Measurements from ENCODE around the gene FIGNL1. TPM values are rescaled to one million over a fixed set of nuclear protein-coding genes. Genes with fewer than 3 reads are reported as not detected.

The FIGNL1 gene
- total RNA-seq, 2 experiments from 2014 or later: 10.4 to 11.5 TPM

DNA sequence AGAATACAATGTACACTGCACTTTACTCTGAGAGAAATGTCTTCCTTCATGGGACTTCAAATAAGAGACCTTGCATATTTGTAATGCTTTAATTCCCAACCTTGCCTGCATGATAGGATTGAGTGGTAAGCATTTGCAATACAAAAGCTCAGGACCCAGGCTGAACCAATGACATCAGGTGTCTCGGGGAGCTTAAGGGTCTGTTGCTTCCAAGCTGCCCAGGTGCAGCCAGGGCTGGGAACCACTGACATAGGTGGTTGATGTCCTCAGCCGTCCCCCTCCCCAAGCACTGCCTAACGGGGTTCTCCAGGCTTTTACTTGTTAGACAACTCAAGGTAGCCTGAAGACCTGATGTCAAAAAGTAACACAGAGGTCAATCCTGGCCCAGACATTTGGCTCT is 29.1 kb downstream of the FIGNL1 start:
- Histone ChIP-seq H3K4me3 (ENCODE audit: low read length) (no peak overlapping the region), H3K9me3 (ENCODE audit: control insufficient read depth in 1 of 2, insufficient read depth in 1 of 2, low read length in 2 of 2) (no peaks in the 10 kb centered on the region), H3K27ac (ENCODE audit: low read depth in 1 of 2, low read length in 2 of 2) (no peak overlapping the region), H3K27me3 (ENCODE audit: control insufficient read depth in 1 of 2, insufficient read depth in 2 of 2, low read length in 2 of 2) (no peaks in the 10 kb centered on the region), H3K4me1 (ENCODE audit: insufficient read depth, low read length) (peaks cover 20% of the 10 kb centered on the region), H3K36me3 (ENCODE audit: insufficient read depth, low read length) (no peaks in the 10 kb centered on the region)
- TF ChIP-seq, protein P1, sequence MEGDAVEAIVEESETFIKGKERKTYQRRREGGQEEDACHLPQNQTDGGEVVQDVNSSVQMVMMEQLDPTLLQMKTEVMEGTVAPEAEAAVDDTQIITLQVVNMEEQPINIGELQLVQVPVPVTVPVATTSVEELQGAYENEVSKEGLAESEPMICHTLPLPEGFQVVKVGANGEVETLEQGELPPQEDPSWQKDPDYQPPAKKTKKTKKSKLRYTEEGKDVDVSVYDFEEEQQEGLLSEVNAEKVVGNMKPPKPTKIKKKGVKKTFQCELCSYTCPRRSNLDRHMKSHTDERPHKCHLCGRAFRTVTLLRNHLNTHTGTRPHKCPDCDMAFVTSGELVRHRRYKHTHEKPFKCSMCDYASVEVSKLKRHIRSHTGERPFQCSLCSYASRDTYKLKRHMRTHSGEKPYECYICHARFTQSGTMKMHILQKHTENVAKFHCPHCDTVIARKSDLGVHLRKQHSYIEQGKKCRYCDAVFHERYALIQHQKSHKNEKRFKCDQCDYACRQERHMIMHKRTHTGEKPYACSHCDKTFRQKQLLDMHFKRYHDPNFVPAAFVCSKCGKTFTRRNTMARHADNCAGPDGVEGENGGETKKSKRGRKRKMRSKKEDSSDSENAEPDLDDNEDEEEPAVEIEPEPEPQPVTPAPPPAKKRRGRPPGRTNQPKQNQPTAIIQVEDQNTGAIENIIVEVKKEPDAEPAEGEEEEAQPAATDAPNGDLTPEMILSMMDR (IDR thresholded peaks at IDR 0.05): no peak
- ATAC-seq (ENCODE audit: poor library complexity) (no peak), DNase-seq (no peak)
- intact Hi-C loops (cut with DNase I, micrococcal nuclease): no loop called here
- Mint-ChIP-seq H3K4me1 (ENCODE audit: low read depth) (peaks cover 20% of the 10 kb centered on the region), H3K4me3 (no peak overlapping the region), H3K27me3 (no peaks in the 10 kb centered on the region), H3K36me3 (ENCODE audit: low read depth) (no peaks in the 10 kb centered on the region), H3K27ac (no peak overlapping the region), H3K9me3 (no peaks in the 10 kb centered on the region)
- POLR2A ChIA-PET: no interaction called here
- CTCF ChIA-PET: interaction anchor here (1.0 kb wide), 1 partner anchor 278 kb away, joined by 3 read pairs; no protein-coding TSS in a partner anchor

DNA sequence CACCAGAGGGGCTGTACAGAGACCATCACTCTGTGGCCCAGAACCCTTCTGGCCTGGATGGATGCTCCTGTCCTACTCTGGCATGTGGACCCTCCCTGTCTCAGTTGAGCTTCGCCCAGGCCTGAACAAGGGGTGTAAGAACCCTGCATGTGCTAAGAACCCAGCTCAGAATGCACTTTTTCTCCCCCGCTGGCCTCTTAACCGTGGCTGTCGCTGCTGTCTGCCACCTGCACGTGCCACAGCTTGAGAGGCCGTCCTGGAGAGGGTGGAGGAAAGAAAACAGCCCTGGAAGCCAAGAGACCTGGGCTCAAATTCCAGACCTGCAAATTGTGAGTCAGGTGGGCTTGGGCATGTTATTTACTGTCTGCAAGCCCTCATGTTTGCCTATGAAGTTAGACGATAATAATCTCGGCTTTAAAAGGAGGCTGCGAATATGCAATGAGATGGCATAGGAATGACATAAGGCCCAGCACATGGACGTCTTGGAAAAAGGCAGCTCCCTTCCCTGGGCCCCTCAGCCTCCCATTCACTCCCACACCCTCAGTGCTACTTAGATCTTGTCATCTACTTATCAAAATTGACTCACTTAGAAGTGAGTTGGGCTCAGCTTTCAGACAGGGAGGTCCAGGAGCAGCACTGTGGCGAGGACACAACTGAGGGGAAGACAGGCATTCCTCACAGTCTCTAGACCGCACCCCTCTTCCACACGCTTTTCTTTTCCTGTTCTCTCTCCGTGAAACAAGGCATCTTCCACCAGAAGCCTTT is 31.4 kb downstream of the FIGNL1 start:
- Histone ChIP-seq H3K36me3 (ENCODE audit: insufficient read depth, low read length) (no peaks in the 10 kb centered on the region), H3K27ac (ENCODE audit: low read depth in 1 of 2, low read length in 2 of 2) (no peak overlapping the region), H3K27me3 (ENCODE audit: control insufficient read depth in 1 of 2, insufficient read depth in 2 of 2, low read length in 2 of 2) (no peaks in the 10 kb centered on the region), H3K9me3 (ENCODE audit: control insufficient read depth in 1 of 2, insufficient read depth in 1 of 2, low read length in 2 of 2) (no peaks in the 10 kb centered on the region), H3K4me3 (ENCODE audit: low read length) (no peak overlapping the region), H3K4me1 (ENCODE audit: insufficient read depth, low read length) (peaks cover 28% of the 10 kb centered on the region)
- Mint-ChIP-seq H3K27me3 (no peaks in the 10 kb centered on the region), H3K4me3 (no peak overlapping the region), H3K36me3 (ENCODE audit: low read depth) (no peaks in the 10 kb centered on the region), H3K27ac (no peak overlapping the region), H3K9me3 (no peaks in the 10 kb centered on the region), H3K4me1 (ENCODE audit: low read depth) (peaks cover 31% of the 10 kb centered on the region)
- intact Hi-C loops (cut with DNase I, micrococcal nuclease): loop anchor here (1.0 to 5.0 kb wide), 6 partner anchors 121 to 326 kb away; partner anchors contain the start of gene ZPBP (in 1 of the 2)
- TF ChIP-seq, protein P1 (IDR thresholded peaks at IDR 0.05): no peak
- ChIA-PET CTCF (interaction anchor here (0.6 to 3.3 kb wide), 25 partner anchors 9 to 329 kb away, joined by 3 to 17 read pairs (median 5); partner anchors contain the start of genes FIGNL1 and ZPBP), POLR2A (interaction anchor here (0.7 to 2.6 kb wide), 13 partner anchors 12 to 326 kb away, joined by 3 to 19 read pairs (median 4); partner anchors contain the start of gene IKZF1)
- DNase-seq: no peak
- ATAC-seq (ENCODE audit: poor library complexity): no peak

DNA sequence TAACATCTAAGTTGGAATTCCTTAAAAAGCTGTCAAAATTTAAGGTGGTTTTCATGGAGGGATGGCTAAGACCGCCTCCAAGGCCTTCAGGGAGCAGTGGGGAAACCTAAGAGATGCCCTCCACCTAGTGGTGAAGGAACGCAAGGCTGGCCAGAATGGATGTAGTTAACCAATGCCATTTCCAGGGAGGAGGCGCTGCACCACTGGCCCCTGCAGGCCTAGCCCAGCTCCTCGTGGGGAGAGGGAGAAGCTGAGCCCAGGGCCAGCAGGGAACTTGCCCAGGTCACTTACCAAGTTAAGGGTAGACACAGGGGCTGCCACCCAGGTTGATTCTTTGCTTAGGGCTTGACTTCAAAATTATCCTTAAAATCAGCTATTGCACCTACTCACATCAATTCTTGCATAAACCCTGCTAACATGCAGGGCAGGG is 32.0 kb downstream of the FIGNL1 start:
- no peaks in the 10 kb centered on the region for H3K9me3 Mint-ChIP-seq
- Histone ChIP-seq H3K4me3 (ENCODE audit: low read length) (no peak overlapping the region), H3K9me3 (ENCODE audit: control insufficient read depth in 1 of 2, insufficient read depth in 1 of 2, low read length in 2 of 2) (no peaks in the 10 kb centered on the region), H3K36me3 (ENCODE audit: insufficient read depth, low read length) (no peaks in the 10 kb centered on the region), H3K27ac (ENCODE audit: low read depth in 1 of 2, low read length in 2 of 2) (no peak overlapping the region), H3K4me1 (ENCODE audit: insufficient read depth, low read length) (peaks cover 28% of the 10 kb centered on the region), H3K27me3 (ENCODE audit: control insufficient read depth in 1 of 2, insufficient read depth in 2 of 2, low read length in 2 of 2) (no peaks in the 10 kb centered on the region)
- H3K27me3 Mint-ChIP-seq: no peaks in the 10 kb centered on the region
- ATAC-seq (ENCODE audit: poor library complexity) (peak; percentile 91), DNase-seq (peak; percentile 50 to 86 (median 62))
- H3K4me1 Mint-ChIP-seq (ENCODE audit: low read depth): peaks cover 31% of the 10 kb centered on the region
- H3K27ac Mint-ChIP-seq: no peak overlapping the region
- no peak overlapping the region for H3K4me3 Mint-ChIP-seq
- ChIA-PET POLR2A (interaction anchor here (0.7 to 2.6 kb wide), 13 partner anchors 11 to 326 kb away, joined by 3 to 19 read pairs (median 4); partner anchors contain the start of gene IKZF1), CTCF (interaction anchor here (0.6 to 3.3 kb wide), 25 partner anchors 10 to 329 kb away, joined by 3 to 17 read pairs (median 5); partner anchors contain the start of genes FIGNL1 and ZPBP)
- TF ChIP-seq, protein P1 (IDR thresholded peaks at IDR 0.05): peak; percentile 96
- intact Hi-C loops (cut with DNase I, micrococcal nuclease): loop anchor here (1.0 to 5.0 kb wide), 6 partner anchors 121 to 326 kb away; partner anchors contain the start of gene ZPBP (in 1 of the 2)
- H3K36me3 Mint-ChIP-seq (ENCODE audit: low read depth): no peaks in the 10 kb centered on the region
